Stimulated activated CD4-positive, alpha-beta T cell treated with anti-CD3 and anti-CD28 coated beads, TNF-alpha, amount 100 ng/mL, for 48 hours (primary cell): ENCODE data around the gene SPEN.
"Not testable (repeated sequence)": the region's sequence is repeated elsewhere in the genome, so short reads cannot be mapped to it uniquely, and the experiment has no call there.

Experiments
- DNase-seq, 3 donors: peaks; one replicate each; pipeline ENCODE4 v3.0.0-alpha.2; 2020; ENCODE audit warnings: low read depth in 3 of 3

Gene SPEN

GRCh38 chr1:15833069-15833679 lies 14.3 kb upstream of the SPEN start:
- peak in 2 of 3 donors; percentile 28 to 37 for DNase-seq

- DNase-seq = no peak
Measured at GRCh38 chr1:15833842-15834405, 13.6 kb upstream of the SPEN start.

- peak; percentile 83 to 86 (median 84) for DNase-seq
Measured at GRCh38 chr1:15834406-15835204, 12.9 kb upstream of the SPEN start.

GRCh38 chr1:15835205-15835740 lies 12.2 kb upstream of the SPEN start:
- peak in 1 of 3 donors; percentile 20 for DNase-seq

- DNase-seq = peak; percentile 98 to 99 (median 98)
Measured at GRCh38 chr1:15835741-15836510, 11.6 kb upstream of the SPEN start.

- not testable (repeated sequence) for DNase-seq
Measured at GRCh38 chr1:15836511-15836771, 11.1 kb upstream of the SPEN start.

GRCh38 chr1:15836772-15837669 lies 10.5 kb upstream of the SPEN start:
- DNase-seq = peak in 2 of 3 donors; percentile 29 to 35

- no peak for DNase-seq
Measured at GRCh38 chr1:15837931-15838330, 9.6 kb upstream of the SPEN start.

GRCh38 chr1:15838721-15839120 lies 8.8 kb upstream of the SPEN start:
- DNase-seq = no peak

- DNase-seq = no peak
Measured at GRCh38 chr1:15843826-15844572, 3.5 kb upstream of the SPEN start.

GRCh38 chr1:15846056-15846455 lies 1.5 kb upstream of the SPEN start:
- not testable (repeated sequence) for DNase-seq

- peak in 1 of 3 donors; percentile 8 for DNase-seq
Measured at GRCh38 chr1:15847893-15848142, 311 bp downstream of the SPEN start.

- DNase-seq = peak in 2 of 3 donors; percentile 14 to 40
Measured at GRCh38 chr1:15848143-15848928, 829 bp downstream of the SPEN start.

GRCh38 chr1:15848929-15849774 lies 1.6 kb downstream of the SPEN start:
- peak in 2 of 3 donors; percentile 64 to 69 for DNase-seq

GRCh38 chr1:15849775-15850324 lies 2.3 kb downstream of the SPEN start:
- DNase-seq = peak in 2 of 3 donors; percentile 14 to 26

- DNase-seq = no peak
Measured at GRCh38 chr1:15850471-15851001, 3.0 kb downstream of the SPEN start.

GRCh38 chr1:15851210-15852035 lies 3.9 kb downstream of the SPEN start:
- DNase-seq = no peak
